Astrocyte (in vitro differentiated cells and primary cell): ENCODE data around the gene CIB4.

ENCODE experiments used
- EZH2 ChIP-seq: IDR thresholded peaks from 2 replicates; pipeline ENCODE4 v1.6.1; 2012; ENCODE audit warnings: mild to moderate bottlenecking, low read length, inconsistent platforms; ENCODE audit not compliant: insufficient read depth
- TF ChIP-seq, protein P1 (sequence below): IDR thresholded peaks from 2 replicates; pipeline ENCODE4 v1.5.1; 2011; ENCODE audit warnings: low read depth, mild to moderate bottlenecking, inconsistent platforms, low read length, moderate library complexity; ENCODE audit not compliant: insufficient read depth

DNA sequence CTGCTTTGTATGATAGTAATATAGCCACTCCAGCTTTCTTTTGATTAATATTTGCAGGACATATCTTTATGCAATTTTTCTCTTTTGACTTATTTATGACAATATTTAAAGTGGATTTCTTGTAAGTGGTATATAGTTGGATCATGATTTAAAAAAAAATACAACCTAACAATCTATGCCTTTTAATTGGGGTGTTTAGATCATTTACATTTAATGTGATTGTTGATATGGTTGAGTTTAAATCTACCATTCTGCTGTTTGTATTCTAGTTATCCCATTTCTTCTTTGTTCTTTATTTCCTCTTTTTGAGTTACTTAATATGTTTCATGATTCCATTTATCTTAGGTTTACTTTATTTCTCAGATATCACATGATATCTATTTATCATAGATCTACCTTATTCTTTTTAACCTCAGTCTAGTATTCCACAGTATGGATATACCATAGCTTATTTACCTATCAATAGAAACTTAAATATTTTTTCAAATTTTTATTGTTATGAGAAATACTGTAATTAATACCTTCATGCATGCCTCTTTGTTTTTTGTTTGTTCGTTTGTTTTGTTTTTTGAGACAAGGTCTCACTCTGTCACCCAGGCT lies 19.3 kb upstream of the CIB4 start:
- TF ChIP-seq, protein P1, sequence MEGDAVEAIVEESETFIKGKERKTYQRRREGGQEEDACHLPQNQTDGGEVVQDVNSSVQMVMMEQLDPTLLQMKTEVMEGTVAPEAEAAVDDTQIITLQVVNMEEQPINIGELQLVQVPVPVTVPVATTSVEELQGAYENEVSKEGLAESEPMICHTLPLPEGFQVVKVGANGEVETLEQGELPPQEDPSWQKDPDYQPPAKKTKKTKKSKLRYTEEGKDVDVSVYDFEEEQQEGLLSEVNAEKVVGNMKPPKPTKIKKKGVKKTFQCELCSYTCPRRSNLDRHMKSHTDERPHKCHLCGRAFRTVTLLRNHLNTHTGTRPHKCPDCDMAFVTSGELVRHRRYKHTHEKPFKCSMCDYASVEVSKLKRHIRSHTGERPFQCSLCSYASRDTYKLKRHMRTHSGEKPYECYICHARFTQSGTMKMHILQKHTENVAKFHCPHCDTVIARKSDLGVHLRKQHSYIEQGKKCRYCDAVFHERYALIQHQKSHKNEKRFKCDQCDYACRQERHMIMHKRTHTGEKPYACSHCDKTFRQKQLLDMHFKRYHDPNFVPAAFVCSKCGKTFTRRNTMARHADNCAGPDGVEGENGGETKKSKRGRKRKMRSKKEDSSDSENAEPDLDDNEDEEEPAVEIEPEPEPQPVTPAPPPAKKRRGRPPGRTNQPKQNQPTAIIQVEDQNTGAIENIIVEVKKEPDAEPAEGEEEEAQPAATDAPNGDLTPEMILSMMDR: no peak
- no peak for TF ChIP-seq EZH2
